ENCODE results near the gene ISX. TPM values are rescaled to one million over a fixed set of nuclear protein-coding genes. Genes with fewer than 3 reads are reported as not detected.

ISX gene
- total RNA-seq, 4 donors from 2014 or later: 0.34 TPM; not detected in 3

DNA sequence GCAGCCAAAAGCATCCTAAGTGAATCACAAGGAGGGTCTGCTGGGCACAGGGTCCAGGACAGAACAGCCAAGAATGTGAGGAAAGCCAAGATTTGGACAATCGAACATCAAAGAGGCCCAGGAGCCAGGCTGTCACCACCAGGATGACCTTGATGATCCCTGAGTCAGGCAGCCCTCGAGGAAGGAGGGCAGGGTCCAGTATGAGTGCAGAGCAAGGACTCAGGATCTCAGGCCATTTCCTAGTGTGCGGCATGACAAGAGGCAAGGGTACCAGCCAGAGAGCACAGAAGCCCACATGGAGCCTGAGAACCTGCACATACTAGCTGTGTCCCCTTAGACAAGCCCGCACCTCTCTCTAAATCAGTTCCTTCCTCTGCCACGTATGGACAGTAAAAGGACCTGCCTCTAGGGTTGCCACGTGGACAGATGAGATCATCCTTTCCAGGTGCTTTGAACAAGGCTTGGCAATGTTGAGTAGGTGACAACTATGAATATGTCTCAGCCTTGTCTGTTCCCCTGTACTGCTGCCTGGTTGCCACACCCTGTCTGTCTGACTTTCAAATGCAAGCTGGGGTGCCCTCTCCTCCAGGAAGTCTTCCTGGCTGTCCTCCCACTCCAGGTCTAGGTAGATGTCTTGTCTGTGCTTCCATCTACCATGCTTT lies 32.2 kb upstream of the ISX start:
- in situ Hi-C loops (cut with MboI; ENCODE audit: low sequenced_read_pairs in 4 of 4): no loop called here
- no peak for ATAC-seq
- TF ChIP-seq POLR2A (IDR thresholded peaks at IDR 0.05): no peak
- TF ChIP-seq, protein P1, sequence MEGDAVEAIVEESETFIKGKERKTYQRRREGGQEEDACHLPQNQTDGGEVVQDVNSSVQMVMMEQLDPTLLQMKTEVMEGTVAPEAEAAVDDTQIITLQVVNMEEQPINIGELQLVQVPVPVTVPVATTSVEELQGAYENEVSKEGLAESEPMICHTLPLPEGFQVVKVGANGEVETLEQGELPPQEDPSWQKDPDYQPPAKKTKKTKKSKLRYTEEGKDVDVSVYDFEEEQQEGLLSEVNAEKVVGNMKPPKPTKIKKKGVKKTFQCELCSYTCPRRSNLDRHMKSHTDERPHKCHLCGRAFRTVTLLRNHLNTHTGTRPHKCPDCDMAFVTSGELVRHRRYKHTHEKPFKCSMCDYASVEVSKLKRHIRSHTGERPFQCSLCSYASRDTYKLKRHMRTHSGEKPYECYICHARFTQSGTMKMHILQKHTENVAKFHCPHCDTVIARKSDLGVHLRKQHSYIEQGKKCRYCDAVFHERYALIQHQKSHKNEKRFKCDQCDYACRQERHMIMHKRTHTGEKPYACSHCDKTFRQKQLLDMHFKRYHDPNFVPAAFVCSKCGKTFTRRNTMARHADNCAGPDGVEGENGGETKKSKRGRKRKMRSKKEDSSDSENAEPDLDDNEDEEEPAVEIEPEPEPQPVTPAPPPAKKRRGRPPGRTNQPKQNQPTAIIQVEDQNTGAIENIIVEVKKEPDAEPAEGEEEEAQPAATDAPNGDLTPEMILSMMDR (IDR thresholded peaks at IDR 0.05 in 4 of 5, conservative IDR thresholded peaks at IDR 0.05 in 1 of 5): no peak
- H3K4me3 ChIP-seq: no peak overlapping the region
- no peak for DNase-seq
- no peaks in the 10 kb centered on the region for H3K36me3 ChIP-seq
- no peaks in the 10 kb centered on the region for H3K9me3 ChIP-seq
- H3K4me1 ChIP-seq: no peaks in the 10 kb centered on the region
- peaks cover 0 to 4% (median 2%) of the 10 kb centered on the region in 3 donors for H3K27me3 ChIP-seq
- intact Hi-C loops (cut with DNase I; ENCODE audit: low total_unique reads): no loop called here
- H3K27ac ChIP-seq: no peak overlapping the region

DNA sequence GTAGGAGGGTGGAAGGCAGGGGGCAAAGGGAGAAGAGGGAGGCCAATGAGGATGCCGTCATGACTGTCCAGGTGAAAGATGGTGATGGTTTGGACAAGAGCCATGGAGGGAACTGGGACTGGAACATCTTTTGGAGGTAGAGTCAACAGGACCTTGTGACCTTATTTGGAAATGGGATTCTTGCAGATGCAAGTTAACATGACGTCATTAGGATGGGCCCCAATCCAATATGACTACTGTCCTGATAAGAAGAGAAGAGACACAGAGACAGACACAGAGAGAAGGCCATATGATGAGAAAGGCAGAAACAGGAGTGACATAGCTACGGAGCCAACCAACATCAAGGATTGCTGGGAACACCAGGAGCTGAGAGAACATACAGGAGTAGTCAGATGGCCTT lies 31.0 kb upstream of the ISX start:
- Histone ChIP-seq H3K9me3 (no peaks in the 10 kb centered on the region), H3K4me1 (no peaks in the 10 kb centered on the region), H3K36me3 (no peaks in the 10 kb centered on the region), H3K27me3 (peaks cover 0 to 4% (median 2%) of the 10 kb centered on the region in 3 donors), H3K4me3 (no peak overlapping the region), H3K27ac (no peak overlapping the region)
- in situ Hi-C loops (cut with MboI; ENCODE audit: low sequenced_read_pairs in 4 of 4) (no loop called here), intact Hi-C loops (cut with DNase I; ENCODE audit: low total_unique reads) (no loop called here)
- no peak for TF ChIP-seq POLR2A (IDR thresholded peaks at IDR 0.05)
- TF ChIP-seq, protein P1 (IDR thresholded peaks at IDR 0.05 in 4 of 5, conservative IDR thresholded peaks at IDR 0.05 in 1 of 5): no peak
- no peak for DNase-seq
- no peak for ATAC-seq

DNA sequence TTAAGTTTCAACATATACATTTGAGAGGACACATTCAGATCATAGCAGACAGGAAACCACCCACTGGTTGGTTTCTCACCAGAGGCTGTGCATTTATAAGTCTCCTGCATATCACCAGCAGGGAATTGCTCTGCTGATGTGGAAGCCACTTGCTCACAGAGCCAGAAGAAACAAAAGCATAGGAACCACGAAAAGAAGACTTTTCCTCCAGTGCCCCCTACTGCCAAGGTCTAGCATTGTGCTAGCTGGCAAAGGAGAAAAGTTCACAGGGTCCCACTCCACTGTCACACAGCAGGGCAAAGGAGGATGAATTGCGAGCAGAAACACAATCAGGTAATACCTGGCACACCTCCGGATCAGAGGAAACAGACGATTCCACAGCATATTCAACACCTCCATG lies 28.9 kb upstream of the ISX start:
- in situ Hi-C loops (cut with MboI; ENCODE audit: low sequenced_read_pairs in 4 of 4): no loop called here
- Histone ChIP-seq H3K36me3 (no peaks in the 10 kb centered on the region), H3K4me1 (no peaks in the 10 kb centered on the region), H3K9me3 (no peaks in the 10 kb centered on the region), H3K4me3 (no peak overlapping the region), H3K27ac (no peak overlapping the region), H3K27me3 (peaks cover 0 to 4% (median 0%) of the 10 kb centered on the region in 3 donors)
- ATAC-seq (no peak), DNase-seq (no peak)
- intact Hi-C loops (cut with DNase I; ENCODE audit: low total_unique reads): no loop called here
- TF ChIP-seq, protein P1 (IDR thresholded peaks at IDR 0.05 in 4 of 5, conservative IDR thresholded peaks at IDR 0.05 in 1 of 5): no peak
- TF ChIP-seq POLR2A (IDR thresholded peaks at IDR 0.05): no peak

DNA sequence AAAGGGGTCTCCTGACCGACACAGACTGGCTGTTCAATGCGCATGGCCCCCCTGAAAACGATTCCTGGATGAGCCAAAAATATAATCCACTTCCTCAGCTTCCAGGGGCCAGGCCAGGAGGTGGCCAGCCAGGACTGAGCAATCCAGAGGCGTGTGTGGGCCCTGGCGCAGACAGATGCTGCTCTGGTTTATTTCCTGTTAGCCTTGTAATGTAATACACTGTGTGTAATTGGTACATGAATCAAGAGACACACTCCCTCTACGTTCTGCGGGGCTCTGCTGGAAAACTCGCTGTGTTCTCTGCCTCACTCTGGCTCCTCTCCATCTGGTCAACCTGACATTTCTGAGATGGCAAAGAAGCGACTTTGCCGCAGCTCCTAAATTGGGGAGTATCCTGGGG lies 26.3 kb upstream of the ISX start:
- Histone ChIP-seq H3K4me3 (no peak overlapping the region), H3K4me1 (no peaks in the 10 kb centered on the region), H3K27me3 (peaks cover 0 to 3% (median 0%) of the 10 kb centered on the region in 3 donors), H3K27ac (no peak overlapping the region), H3K9me3 (no peaks in the 10 kb centered on the region), H3K36me3 (no peaks in the 10 kb centered on the region)
- no peak for DNase-seq
- intact Hi-C loops (cut with DNase I; ENCODE audit: low total_unique reads): no loop called here
- ATAC-seq: no peak
- in situ Hi-C loops (cut with MboI; ENCODE audit: low sequenced_read_pairs in 4 of 4): no loop called here
- TF ChIP-seq POLR2A (IDR thresholded peaks at IDR 0.05): no peak
- TF ChIP-seq, protein P1 (IDR thresholded peaks at IDR 0.05 in 4 of 5, conservative IDR thresholded peaks at IDR 0.05 in 1 of 5): no peak

Data from gastrocnemius medialis (tissue), 4 donors.